GM18499 (cell line): ENCODE data around the gene CSNK1G3.

Experiments
- ATAC-seq: cut with Tn5 transposase; IDR thresholded peaks from one replicate; pipeline ENCODE4 v1.9.1; 2021; ENCODE audit warnings: moderate number of reproducible peaks; ENCODE audit not compliant: insufficient read depth, unreplicated experiment

CSNK1G3 gene

GRCh38 chr5:123554601-123555000 is 42.6 kb downstream of the CSNK1G3 start:
- no peak for ATAC-seq

GRCh38 chr5:123557907-123558306 is 45.9 kb downstream of the CSNK1G3 start:
- no peak for ATAC-seq

- no peak for ATAC-seq
Measured at GRCh38 chr5:123558762-123559433, 46.9 kb downstream of the CSNK1G3 start.

- ATAC-seq, result no peak
Measured at GRCh38 chr5:123559434-123559775, 47.4 kb downstream of the CSNK1G3 start.

GRCh38 chr5:123561230-123561629 is 49.3 kb downstream of the CSNK1G3 start:
- ATAC-seq, result no peak

GRCh38 chr5:123571927-123572326 is 60.0 kb downstream of the CSNK1G3 start:
- ATAC-seq, result no peak

- ATAC-seq, result no peak
Measured at GRCh38 chr5:123578390-123578789, 66.4 kb downstream of the CSNK1G3 start.

GRCh38 chr5:123579410-123579809 is 67.4 kb downstream of the CSNK1G3 start:
- ATAC-seq, result no peak

GRCh38 chr5:123582550-123583285 is 70.7 kb downstream of the CSNK1G3 start:
- no peak for ATAC-seq

GRCh38 chr5:123585871-123586270 is 73.9 kb downstream of the CSNK1G3 start:
- no peak for ATAC-seq

GRCh38 chr5:123594434-123594833 is 82.5 kb downstream of the CSNK1G3 start:
- ATAC-seq, result no peak

- no peak for ATAC-seq
Measured at GRCh38 chr5:123597018-123597417, 85.0 kb downstream of the CSNK1G3 start.

GRCh38 chr5:123598028-123598689 is 86.2 kb downstream of the CSNK1G3 start:
- no peak for ATAC-seq

- no peak for ATAC-seq
Measured at GRCh38 chr5:123599171-123599570, 87.2 kb downstream of the CSNK1G3 start.

- no peak for ATAC-seq
Measured at GRCh38 chr5:123601610-123602009, 89.6 kb downstream of the CSNK1G3 start.

GRCh38 chr5:123605822-123606221 is 93.8 kb downstream of the CSNK1G3 start:
- peak; percentile 66 for ATAC-seq

- ATAC-seq, result no peak
Measured at GRCh38 chr5:123610209-123610608, 98.2 kb downstream of the CSNK1G3 start.

GRCh38 chr5:123610665-123611405 is 98.9 kb downstream of the CSNK1G3 start:
- ATAC-seq, result no peak

GRCh38 chr5:123611406-123611709 is 99.4 kb downstream of the CSNK1G3 start:
- ATAC-seq, result no peak

GRCh38 chr5:123617561-123617960 is 105.6 kb downstream of the CSNK1G3 start:
- no peak for ATAC-seq

GRCh38 chr5:123626051-123626450 is 114.1 kb downstream of the CSNK1G3 start:
- no peak for ATAC-seq
